ENCODE measurements around the gene HAPSTR1. TPM values are rescaled to one million over a fixed set of nuclear protein-coding genes. Genes with fewer than 3 reads are reported as not detected.
A peak's percentile ranks its signal among the peaks of the same experiment; 100 is the strongest.

Gene HAPSTR1
- total RNA-seq, 1 experiment from 2014 or later: 67.1 TPM

- no peak for DNase-seq (ENCODE audit: extremely low read depth, low read depth)
Observed at GRCh38 chr16:9118170-9118569, 26.7 kb downstream of the HAPSTR1 start.

- DNase-seq (ENCODE audit: extremely low read depth, low read depth): no peak
Observed at GRCh38 chr16:9119795-9120194, 28.4 kb downstream of the HAPSTR1 start.

GRCh38 chr16:9122342-9122741 is 30.9 kb downstream of the HAPSTR1 start:
- no peak for DNase-seq (ENCODE audit: extremely low read depth, low read depth)

- DNase-seq (ENCODE audit: extremely low read depth, low read depth): no peak
Observed at GRCh38 chr16:9122969-9123368, 31.5 kb downstream of the HAPSTR1 start.

- DNase-seq (ENCODE audit: extremely low read depth, low read depth): no peak
Observed at GRCh38 chr16:9123401-9123800, 32.0 kb downstream of the HAPSTR1 start.

- no peak for DNase-seq (ENCODE audit: extremely low read depth, low read depth)
Observed at GRCh38 chr16:9123871-9124270, 32.4 kb downstream of the HAPSTR1 start.

GRCh38 chr16:9124444-9124843 is 33.0 kb downstream of the HAPSTR1 start:
- no peak for DNase-seq (ENCODE audit: extremely low read depth, low read depth)

GRCh38 chr16:9124908-9125584 is 33.6 kb downstream of the HAPSTR1 start:
- DNase-seq (ENCODE audit: extremely low read depth, low read depth): no peak

- DNase-seq (ENCODE audit: extremely low read depth, low read depth): no peak
Observed at GRCh38 chr16:9125658-9126505, 34.4 kb downstream of the HAPSTR1 start.

GRCh38 chr16:9126609-9127008 is 35.2 kb downstream of the HAPSTR1 start:
- no peak for DNase-seq (ENCODE audit: extremely low read depth, low read depth)

- no peak for DNase-seq (ENCODE audit: extremely low read depth, low read depth)
Observed at GRCh38 chr16:9128346-9129342, 37.2 kb downstream of the HAPSTR1 start.

- no peak for DNase-seq (ENCODE audit: extremely low read depth, low read depth)
Observed at GRCh38 chr16:9134306-9134705, 42.9 kb downstream of the HAPSTR1 start.

GRCh38 chr16:9134739-9135138 is 43.3 kb downstream of the HAPSTR1 start:
- DNase-seq (ENCODE audit: extremely low read depth, low read depth): peak; percentile 69

- no peak for DNase-seq (ENCODE audit: extremely low read depth, low read depth)
Observed at GRCh38 chr16:9135797-9136196, 44.4 kb downstream of the HAPSTR1 start.

GRCh38 chr16:9136596-9136995 is 45.2 kb downstream of the HAPSTR1 start:
- no peak for DNase-seq (ENCODE audit: extremely low read depth, low read depth)

- DNase-seq (ENCODE audit: extremely low read depth, low read depth): no peak
Observed at GRCh38 chr16:9138021-9138680, 46.7 kb downstream of the HAPSTR1 start.

- peak; percentile 69 for DNase-seq (ENCODE audit: extremely low read depth, low read depth)
Observed at GRCh38 chr16:9138731-9139501, 47.5 kb downstream of the HAPSTR1 start.

GRCh38 chr16:9139965-9140364 is 48.5 kb downstream of the HAPSTR1 start:
- peak; percentile 43 for DNase-seq (ENCODE audit: extremely low read depth, low read depth)
